Muscle of leg (tissue), 11 donors: ENCODE results near the gene RNF38. TPM values are rescaled to one million over a fixed set of nuclear protein-coding genes. Genes with fewer than 3 reads are reported as not detected.

Experiments
- DNase-seq: peaks from one replicate; pipeline ENCODE4 v3.0.0; 2013
- H3K27ac ChIP-seq: one replicate; pipeline ENCODE4 v1.5.1; 2013; ENCODE audit warnings: mild to moderate bottlenecking, low read length, control low read depth
- H3K27me3 ChIP-seq: one replicate; pipeline ENCODE4 v1.6.1; 2013; ENCODE audit warnings: low read length; ENCODE audit not compliant: control insufficient read depth, insufficient read depth
- H3K36me3 ChIP-seq: one replicate; pipeline ENCODE4 v1.6.1; 2013; ENCODE audit warnings: low read length; ENCODE audit not compliant: control insufficient read depth, insufficient read depth
- H3K4me1 ChIP-seq: one replicate; pipeline ENCODE4 v1.6.1; 2013; ENCODE audit warnings: low read length; ENCODE audit not compliant: control insufficient read depth, insufficient read depth
- H3K4me3 ChIP-seq: one replicate; pipeline ENCODE4 v1.5.1; 2013; ENCODE audit warnings: low read length, control low read depth
- H3K9me3 ChIP-seq: replicated peaks from 2 replicates; pipeline ENCODE4 v1.6.1; 2013; ENCODE audit warnings: low read depth, low read length; ENCODE audit not compliant: control insufficient read depth
- WGBS: methylation state at CpG from one replicate; pipeline ENCODE4 v1.1.5; 2013; ENCODE audit warnings: missing lambda C conversion rate; ENCODE audit not compliant: insufficient coverage; 5-methylcytosine and 5-hydroxymethylcytosine counted together
- polyA plus RNA-seq, 8 donors: library from polyadenylated mRNA; unstranded; fragments of 120-200 nt; gene quantifications; one replicate each; pipeline versions ENCODE4 v1.2.1 to v1.2.3, GENCODE V29; 2013; ENCODE audit warnings: inconsistent platforms in 1 of 8, low replicate concordance in 1 of 8; ENCODE audit not compliant: insufficient read length in 8 of 8, insufficient read depth in 1 of 8
- total RNA-seq: library from RNA; stranded (reverse); fragments of 120-200 nt; gene quantifications from one replicate; pipeline ENCODE4 v1.2.4, GENCODE V29; 2013

RNF38 gene
- total and polyA plus RNA-seq, 9 donors: 12.1 to 25.5 (median 22.5) TPM

GRCh38 chr9:36438536-36439236 is 38.6 kb upstream of the RNF38 start:
- no peaks in the 10 kb centered on the region for H3K4me1 ChIP-seq
- H3K9me3 ChIP-seq: no peaks in the 10 kb centered on the region
- no peak overlapping the region for H3K4me3 ChIP-seq
- no peaks in the 10 kb centered on the region for H3K27me3 ChIP-seq
- no peak overlapping the region for H3K27ac ChIP-seq
- no peak for DNase-seq
- H3K36me3 ChIP-seq: no peaks in the 10 kb centered on the region
- no CpG with 5 or more reads among the region's 3 CpGs for WGBS

GRCh38 chr9:36437790-36438189 is 37.7 kb upstream of the RNF38 start:
- Histone ChIP-seq H3K4me3 (no peak overlapping the region), H3K36me3 (no peaks in the 10 kb centered on the region), H3K27ac (no peak overlapping the region), H3K27me3 (no peaks in the 10 kb centered on the region), H3K4me1 (no peaks in the 10 kb centered on the region), H3K9me3 (no peaks in the 10 kb centered on the region)
- 81% methylated on average over 3 of the region's 3 CpGs for WGBS
- DNase-seq: no peak

DNA sequence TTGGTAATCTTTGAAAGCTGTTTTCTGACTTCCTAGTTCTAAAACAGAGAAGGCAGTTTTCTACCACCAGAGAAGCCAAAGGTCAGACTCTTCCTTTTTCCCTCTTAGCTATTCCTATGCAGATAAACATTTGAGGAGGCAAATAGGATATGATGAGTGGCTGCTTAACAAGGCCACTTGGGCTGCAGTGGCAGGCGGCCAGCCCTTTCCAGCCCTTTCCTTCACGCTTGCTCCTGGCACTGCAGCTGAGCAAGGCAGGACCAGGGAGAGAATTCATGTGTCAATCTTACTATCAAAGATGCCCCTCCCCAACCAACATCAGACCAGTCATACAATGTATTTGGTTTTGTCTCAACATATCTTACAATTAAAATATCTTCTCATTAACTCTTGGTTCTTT is 36.8 kb upstream of the RNF38 start:
- no CpG with 5 or more reads among the region's 2 CpGs for WGBS
- no peaks in the 10 kb centered on the region for H3K36me3 ChIP-seq
- H3K4me3 ChIP-seq: no peak overlapping the region
- no peak overlapping the region for H3K27ac ChIP-seq
- H3K27me3 ChIP-seq: no peaks in the 10 kb centered on the region
- DNase-seq: no peak
- no peaks in the 10 kb centered on the region for H3K9me3 ChIP-seq
- no peaks in the 10 kb centered on the region for H3K4me1 ChIP-seq

GRCh38 chr9:36433386-36433785 is 33.3 kb upstream of the RNF38 start:
- WGBS: 84% methylated on average over 4 of the region's 6 CpGs
- no peak for DNase-seq
- Histone ChIP-seq H3K27me3 (no peaks in the 10 kb centered on the region), H3K4me1 (no peaks in the 10 kb centered on the region), H3K36me3 (no peaks in the 10 kb centered on the region), H3K4me3 (no peak overlapping the region), H3K9me3 (no peaks in the 10 kb centered on the region), H3K27ac (no peak overlapping the region)

- no peak overlapping the region for H3K27ac ChIP-seq
- peaks cover 2% of the 10 kb centered on the region for H3K9me3 ChIP-seq
- no peaks in the 10 kb centered on the region for H3K27me3 ChIP-seq
- WGBS: no CpG with 5 or more reads among the region's 4 CpGs
- H3K4me1 ChIP-seq: no peaks in the 10 kb centered on the region
- H3K4me3 ChIP-seq: no peak overlapping the region
- no peaks in the 10 kb centered on the region for H3K36me3 ChIP-seq
- no peak for DNase-seq
Measured at GRCh38 chr9:36431078-36431477, 31.0 kb upstream of the RNF38 start.

- H3K4me3 ChIP-seq: no peak overlapping the region
- peaks cover 2% of the 10 kb centered on the region for H3K9me3 ChIP-seq
- no peaks in the 10 kb centered on the region for H3K4me1 ChIP-seq
- no peaks in the 10 kb centered on the region for H3K27me3 ChIP-seq
- no peak for DNase-seq
- H3K27ac ChIP-seq: no peak overlapping the region
- peaks cover 2% of the 10 kb centered on the region for H3K36me3 ChIP-seq
Measured at GRCh38 chr9:36426945-36427344, 26.9 kb upstream of the RNF38 start.

- no peak overlapping the region for H3K27ac ChIP-seq
- H3K27me3 ChIP-seq: no peaks in the 10 kb centered on the region
- H3K36me3 ChIP-seq: peaks cover 2% of the 10 kb centered on the region
- DNase-seq: no peak
- H3K9me3 ChIP-seq: peaks cover 2% of the 10 kb centered on the region
- H3K4me3 ChIP-seq: no peak overlapping the region
- no CpG with 5 or more reads among the region's 5 CpGs for WGBS
- H3K4me1 ChIP-seq: no peaks in the 10 kb centered on the region
Measured at GRCh38 chr9:36426348-36426747, 26.3 kb upstream of the RNF38 start.

GRCh38 chr9:36424289-36425055 is 24.4 kb upstream of the RNF38 start:
- peaks cover 2% of the 10 kb centered on the region for H3K36me3 ChIP-seq
- 100% methylated on average over 1 of the region's 8 CpGs for WGBS

GRCh38 chr9:36423206-36423605 is 23.1 kb upstream of the RNF38 start:
- peak; percentile 18 for DNase-seq
- Histone ChIP-seq H3K27me3 (no peaks in the 10 kb centered on the region), H3K9me3 (peaks cover 2% of the 10 kb centered on the region), H3K4me3 (no peak overlapping the region), H3K4me1 (no peaks in the 10 kb centered on the region), H3K27ac (no peak overlapping the region), H3K36me3 (peaks cover 2% of the 10 kb centered on the region)
- 43% methylated on average over 1 of the region's 3 CpGs for WGBS

More at GRCh38 chr9:36424289-36425055, 24.4 kb upstream of the RNF38 start:
- H3K27ac ChIP-seq: no peak overlapping the region
- H3K9me3 ChIP-seq: peaks cover 2% of the 10 kb centered on the region
- H3K4me1 ChIP-seq: no peaks in the 10 kb centered on the region
- no peaks in the 10 kb centered on the region for H3K27me3 ChIP-seq
- no peak for DNase-seq
- no peak overlapping the region for H3K4me3 ChIP-seq

- Histone ChIP-seq H3K27me3 (no peaks in the 10 kb centered on the region), H3K36me3 (no peaks in the 10 kb centered on the region), H3K4me3 (no peak overlapping the region), H3K9me3 (no peaks in the 10 kb centered on the region), H3K27ac (no peak overlapping the region), H3K4me1 (no peaks in the 10 kb centered on the region)
- no peak for DNase-seq
- WGBS: 58% methylated on average over 6 of the region's 9 CpGs
Measured at GRCh38 chr9:36416890-36417289, 16.8 kb upstream of the RNF38 start.
